HG02884 (cell line): ENCODE measurements around the gene ST7.

Experiments
- ATAC-seq: cut with Tn5 transposase; IDR thresholded peaks from one replicate; pipeline ENCODE4 v1.9.1; 2021; ENCODE audit warnings: mild to moderate bottlenecking, moderate library complexity; ENCODE audit not compliant: unreplicated experiment

ST7 gene

GRCh38 chr7:117145333-117145732 is 192.0 kb downstream of the ST7 start:
- ATAC-seq, result no peak

DNA sequence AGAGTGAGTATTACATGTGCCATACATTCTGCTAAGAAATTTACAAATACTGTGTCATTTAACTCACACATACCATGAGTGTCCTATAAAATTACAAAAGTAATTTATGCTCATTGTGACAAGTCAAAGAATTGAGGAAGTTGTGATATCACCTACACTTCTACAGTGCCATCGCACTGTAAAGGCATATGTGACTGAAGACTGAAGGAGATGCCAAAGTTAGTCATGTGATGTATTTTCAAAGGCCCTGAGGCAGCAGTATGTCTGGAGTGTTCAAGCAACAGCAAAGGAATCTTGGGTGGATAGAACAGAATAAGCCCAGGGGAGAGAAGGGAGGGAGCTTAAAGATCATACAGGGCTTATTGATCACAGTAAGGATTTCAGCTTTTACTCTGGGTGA is 192.8 kb downstream of the ST7 start:
- no peak for ATAC-seq

GRCh38 chr7:117146511-117146910 is 193.2 kb downstream of the ST7 start:
- no peak for ATAC-seq

- ATAC-seq, result no peak
These were observed 195.7 kb downstream of the ST7 start for GRCh38 chr7:117148971-117149370.

DNA sequence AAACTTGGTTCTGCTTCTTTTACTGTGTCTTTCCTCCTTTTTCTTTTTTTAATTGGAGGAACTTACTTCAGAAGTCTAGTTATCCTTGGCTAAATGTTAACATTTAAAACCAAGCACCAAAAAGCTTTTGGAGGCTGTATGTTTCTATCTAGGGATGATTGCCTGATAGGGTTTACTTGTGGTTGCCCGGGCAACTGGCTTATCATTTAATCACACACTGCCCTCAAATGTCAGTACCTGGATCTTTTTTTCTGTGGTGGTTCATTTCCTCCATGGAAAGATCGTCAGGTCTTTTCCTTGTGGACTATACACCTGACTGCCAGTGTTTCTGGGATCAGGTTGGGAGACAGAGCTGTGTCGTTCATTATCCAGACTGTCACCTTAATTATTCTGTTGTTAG is 196.4 kb downstream of the ST7 start:
- ATAC-seq, result no peak

DNA sequence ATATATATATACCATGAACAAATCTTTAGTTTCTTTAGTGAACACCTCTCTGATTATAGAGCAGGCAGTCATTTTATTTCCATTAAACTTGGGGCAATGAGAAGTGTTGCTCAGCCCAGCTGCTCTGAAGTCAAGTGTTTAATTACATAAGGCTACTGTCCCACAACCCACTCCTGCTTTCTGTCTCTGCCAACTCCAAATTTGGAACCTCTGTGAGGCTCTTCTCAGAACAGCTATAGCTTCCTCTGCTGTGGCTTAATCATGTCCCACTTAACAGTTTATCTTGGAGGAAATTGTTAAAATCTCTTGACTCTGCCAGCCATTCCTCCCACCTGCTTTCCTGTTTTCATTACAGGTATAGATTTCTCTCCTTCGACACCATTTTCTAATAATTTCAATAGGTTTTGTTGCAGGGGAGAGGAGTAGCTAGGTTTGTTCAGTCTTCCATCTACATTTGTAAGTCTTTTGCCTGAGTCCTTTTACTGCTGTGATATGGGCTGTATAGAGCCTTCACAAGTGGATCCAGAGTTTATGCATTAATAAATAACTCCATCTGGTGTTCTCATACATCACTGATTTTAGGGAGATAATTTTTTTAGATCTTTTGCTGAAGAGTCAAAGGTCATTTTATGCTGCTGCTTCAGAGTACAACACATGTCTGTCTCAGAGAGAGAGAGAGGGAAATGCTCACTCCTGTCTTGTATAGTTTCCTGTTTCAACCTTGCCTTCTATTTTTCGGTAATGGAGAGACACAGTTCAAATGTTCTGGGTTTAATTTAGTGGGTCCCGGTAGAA is 199.1 kb downstream of the ST7 start:
- no peak for ATAC-seq

GRCh38 chr7:117153016-117153545 is 199.8 kb downstream of the ST7 start:
- ATAC-seq, result no peak

DNA sequence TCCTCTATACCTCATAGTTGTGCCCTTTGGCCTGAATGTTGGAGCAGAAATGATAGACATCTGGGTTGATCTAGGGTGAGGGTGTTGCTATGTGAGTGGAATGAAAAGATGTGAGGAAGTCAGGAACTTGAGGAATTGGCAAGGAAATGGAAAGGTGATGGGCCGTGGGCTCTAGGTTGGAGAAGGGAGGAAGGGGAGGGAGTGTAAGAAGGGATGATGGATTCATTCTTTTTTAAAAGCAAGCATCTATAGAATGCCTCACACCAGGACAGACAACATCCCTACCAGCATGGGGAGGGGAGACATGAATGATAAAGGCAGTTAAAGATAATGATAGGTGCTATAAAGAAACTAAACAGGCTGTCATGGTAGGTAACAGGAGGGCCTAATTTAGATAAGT is 201.4 kb downstream of the ST7 start:
- ATAC-seq, result no peak

DNA sequence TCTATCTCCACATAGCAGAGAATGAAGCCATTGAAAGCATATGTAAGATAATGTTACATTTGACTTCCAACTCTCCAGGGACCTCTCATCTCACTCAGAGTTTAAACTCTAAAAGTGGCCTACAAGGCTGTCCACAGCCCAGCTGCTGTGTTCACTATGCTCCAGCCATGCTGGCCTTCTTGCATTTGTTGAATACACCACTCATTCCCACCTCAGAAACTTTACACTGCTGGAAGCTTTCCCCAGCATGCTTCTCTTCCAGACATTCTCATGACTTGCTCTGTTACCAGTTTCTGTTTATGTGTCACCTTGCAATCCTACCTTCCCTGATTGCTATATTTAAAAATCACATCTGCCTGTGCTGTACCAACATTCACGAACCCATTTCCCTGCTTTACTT is 202.4 kb downstream of the ST7 start:
- no peak for ATAC-seq

DNA sequence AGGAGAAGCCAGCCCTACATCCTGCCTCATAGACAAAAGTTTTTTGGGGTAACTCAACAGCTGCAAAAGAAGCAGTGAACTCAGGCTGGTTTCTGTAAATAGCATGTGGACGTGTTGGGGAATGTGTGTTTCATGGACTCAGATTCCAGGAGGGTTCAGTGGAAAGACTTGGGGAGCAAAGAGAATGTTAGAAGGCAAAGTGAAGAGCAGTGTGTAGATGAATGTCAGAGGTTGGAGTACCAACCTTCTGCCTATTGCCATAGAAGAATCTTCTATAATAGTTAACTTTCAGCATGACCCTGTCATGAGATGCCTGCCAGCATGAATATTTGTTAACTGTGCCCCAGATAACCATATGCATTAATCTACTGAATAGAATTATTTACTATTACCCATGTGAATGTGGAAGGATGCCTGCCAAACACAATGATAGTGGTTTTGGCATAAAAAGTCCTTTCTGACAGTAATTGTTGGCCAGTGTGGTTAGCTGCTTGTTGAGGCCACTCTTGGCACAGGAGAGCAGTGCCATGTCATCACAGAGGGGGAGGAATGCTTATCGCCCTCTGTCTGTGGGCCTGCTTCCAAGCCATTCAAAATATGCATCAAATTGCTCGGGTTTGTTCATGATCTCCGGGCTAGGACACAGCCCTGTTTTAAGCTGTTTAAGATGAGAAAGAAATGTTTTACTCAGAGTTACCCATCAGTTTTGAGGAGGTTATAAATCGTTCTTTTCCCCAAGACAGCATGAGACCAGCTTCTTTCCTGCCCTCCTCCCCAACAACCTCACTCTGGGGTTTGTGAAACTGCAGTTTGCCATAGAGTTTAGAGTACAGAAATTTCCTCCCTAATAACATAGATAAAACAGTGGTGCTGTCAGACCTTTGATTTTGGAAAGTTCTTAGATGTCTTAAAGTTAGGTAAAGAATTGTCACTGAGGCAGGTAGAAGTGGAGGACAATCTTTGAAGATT is 204.2 kb downstream of the ST7 start:
- ATAC-seq, result no peak

- no peak for ATAC-seq
These were observed 205.8 kb downstream of the ST7 start for GRCh38 chr7:117158941-117159697.

GRCh38 chr7:117163101-117163500 is 209.8 kb downstream of the ST7 start:
- ATAC-seq, result no peak

DNA sequence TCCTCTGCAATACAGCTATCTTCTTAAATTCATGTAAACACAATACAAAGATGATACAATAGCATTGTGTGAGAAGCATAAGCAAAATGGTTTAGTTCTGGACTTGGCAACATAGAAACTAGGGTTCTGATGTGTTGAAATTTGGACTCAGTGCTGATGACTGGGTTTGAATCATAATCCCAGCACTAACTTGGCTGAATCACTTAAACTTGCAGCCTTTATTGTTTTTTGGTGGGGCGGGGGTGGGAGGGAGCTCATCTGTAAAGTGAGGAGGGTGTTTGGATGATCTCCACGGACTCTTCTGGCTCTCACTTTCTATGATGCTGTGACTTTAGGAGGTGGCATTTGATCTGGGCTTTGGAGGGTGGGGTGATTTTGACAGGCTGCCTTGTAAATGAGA is 211.3 kb downstream of the ST7 start:
- no peak for ATAC-seq

DNA sequence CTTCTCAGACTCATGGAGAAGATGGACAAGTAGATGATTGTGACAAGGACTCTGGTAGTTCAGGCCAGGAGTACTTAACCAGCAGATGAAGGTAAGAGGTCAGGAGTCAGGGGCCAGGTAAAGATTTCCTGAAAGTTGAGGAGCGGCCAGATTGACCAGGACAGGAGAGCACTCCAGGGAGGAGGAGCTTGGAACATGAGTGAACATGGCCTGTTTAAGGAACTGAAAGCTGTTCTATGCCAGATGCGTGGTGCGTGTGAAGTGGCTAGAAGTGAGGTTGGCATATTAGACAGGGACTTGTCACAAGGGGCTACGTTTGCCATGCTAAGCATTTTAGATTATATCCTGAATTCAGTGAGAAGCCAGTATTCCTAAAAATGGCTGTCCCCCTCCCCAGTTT is 212.4 kb downstream of the ST7 start:
- no peak for ATAC-seq

DNA sequence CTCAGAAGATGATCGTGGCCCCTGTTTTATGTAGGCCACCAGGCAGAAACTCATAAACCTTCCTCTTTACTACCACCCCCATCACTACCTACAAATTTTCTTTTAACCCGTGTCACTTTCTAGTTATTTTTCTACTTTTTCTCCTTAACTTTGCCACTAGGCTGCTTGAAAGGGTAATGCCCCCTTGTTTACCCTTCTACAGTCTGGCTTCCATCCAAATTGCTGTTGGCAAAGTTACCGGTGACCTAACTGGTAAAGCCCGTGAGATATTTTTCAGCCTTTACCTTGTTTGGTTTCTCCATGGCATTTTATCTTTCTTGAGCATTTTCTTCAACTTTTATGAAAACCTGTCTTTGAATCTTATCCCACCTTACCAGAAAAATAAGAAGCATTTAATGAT is 216.6 kb downstream of the ST7 start:
- no peak for ATAC-seq

- no peak for ATAC-seq
These were observed 217.8 kb downstream of the ST7 start for GRCh38 chr7:117171106-117171505.

DNA sequence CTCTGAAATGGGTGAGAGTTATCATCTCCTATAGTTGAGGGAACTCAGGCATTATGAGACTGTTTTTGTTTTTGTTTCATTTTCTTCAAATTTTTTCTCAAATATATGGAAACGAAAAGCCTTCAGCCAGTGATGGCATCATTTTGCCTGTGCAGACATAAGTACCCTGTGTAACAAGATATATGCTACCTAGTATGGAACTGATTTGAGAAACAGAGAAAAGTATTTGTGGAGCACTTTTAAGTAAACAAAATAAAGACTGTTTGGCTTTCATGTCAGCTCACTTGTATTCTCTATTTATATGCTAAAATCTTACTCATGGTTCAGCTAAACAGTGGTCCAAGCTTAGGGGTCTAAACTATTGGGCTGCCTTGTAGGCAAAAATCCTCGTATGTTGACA is 219.0 kb downstream of the ST7 start:
- ATAC-seq, result no peak

DNA sequence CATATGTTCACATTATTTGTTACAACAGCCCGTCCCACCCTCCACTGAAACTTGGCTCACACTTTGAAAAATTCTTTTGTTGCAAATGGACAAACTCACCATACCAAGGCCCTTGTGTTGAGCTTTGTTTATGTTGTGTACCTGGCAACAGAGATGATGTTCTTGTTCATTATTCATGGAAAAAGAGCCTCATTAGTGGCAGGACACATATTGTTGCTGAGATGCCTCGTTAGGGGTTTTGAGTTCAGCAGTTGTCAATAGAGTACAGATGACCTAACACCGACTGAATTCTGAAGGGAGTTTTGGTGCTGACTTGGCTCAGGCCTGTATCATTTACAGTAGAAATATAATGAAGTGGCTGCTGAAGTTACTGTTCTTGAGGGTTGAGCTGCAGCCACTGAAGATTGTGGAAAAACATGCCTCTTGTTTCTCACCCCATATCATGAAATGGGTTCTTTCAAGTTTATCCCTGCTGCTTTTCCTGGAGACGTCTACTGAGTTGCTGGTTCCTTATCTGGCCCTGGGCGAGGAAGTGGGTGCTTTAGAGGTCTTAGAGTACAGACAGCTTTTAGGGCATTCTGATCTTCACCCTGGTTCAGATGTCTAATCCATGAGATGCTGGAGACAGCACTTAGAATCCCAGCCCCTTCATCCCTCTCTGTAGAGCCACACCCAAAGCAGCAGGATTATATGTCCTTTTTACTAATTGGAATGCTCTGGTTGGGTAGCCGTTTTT is 219.9 kb downstream of the ST7 start:
- ATAC-seq, result no peak

- no peak for ATAC-seq
These were observed 222.9 kb downstream of the ST7 start for GRCh38 chr7:117176206-117176605.

DNA sequence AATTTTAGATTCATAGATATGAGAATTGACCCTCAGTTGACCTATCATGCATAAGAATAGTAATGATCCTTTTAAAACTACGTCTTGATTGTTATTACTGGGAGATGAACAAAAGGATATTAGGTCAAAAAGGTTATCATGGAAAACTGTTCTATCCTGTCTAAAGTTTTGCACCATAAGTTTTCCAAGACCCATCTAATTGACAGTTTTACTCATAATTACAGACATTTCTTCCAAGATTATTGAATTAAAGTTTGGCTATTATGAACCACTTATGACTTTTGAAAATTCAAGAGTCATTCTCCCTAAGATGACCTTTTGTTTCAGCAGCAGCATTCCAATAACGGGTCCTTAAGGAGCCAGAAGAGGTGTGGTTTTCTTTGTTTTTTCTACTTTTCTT is 225.3 kb downstream of the ST7 start:
- no peak for ATAC-seq
